Measurements from ENCODE around the gene CDCP1.
A peak's percentile ranks its signal among the peaks of the same experiment; 100 is the strongest.
"Not testable (repeated sequence)": the region's sequence is repeated elsewhere in the genome, so short reads cannot be mapped to it uniquely, and the experiment has no call there.

The CDCP1 gene

GRCh38 chr3:45170096-45170495, 23.9 kb upstream of the CDCP1 start:
- DNase-seq, result no peak

- no peak for DNase-seq
These were observed 23.1 kb upstream of the CDCP1 start for GRCh38 chr3:45169125-45169904.

GRCh38 chr3:45168451-45168850, 22.3 kb upstream of the CDCP1 start:
- DNase-seq, result no peak

- peak; percentile 1 for DNase-seq
These were observed 21.1 kb upstream of the CDCP1 start for GRCh38 chr3:45167011-45167911.

GRCh38 chr3:45166321-45166879, 20.2 kb upstream of the CDCP1 start:
- no peak for DNase-seq

GRCh38 chr3:45165497-45166283, 19.5 kb upstream of the CDCP1 start:
- DNase-seq, result no peak

- no peak for DNase-seq
These were observed 17.9 kb upstream of the CDCP1 start for GRCh38 chr3:45164056-45164455.

GRCh38 chr3:45163481-45163880, 17.3 kb upstream of the CDCP1 start:
- no peak for DNase-seq

GRCh38 chr3:45154641-45155147, 8.5 kb upstream of the CDCP1 start:
- DNase-seq, result no peak

GRCh38 chr3:45153658-45154437, 7.7 kb upstream of the CDCP1 start:
- DNase-seq, result no peak

- DNase-seq, result no peak
These were observed 6.1 kb upstream of the CDCP1 start for GRCh38 chr3:45152307-45152706.

- DNase-seq, result no peak
These were observed 4.9 kb upstream of the CDCP1 start for GRCh38 chr3:45151100-45151499.

GRCh38 chr3:45148921-45149320, 2.7 kb upstream of the CDCP1 start:
- no peak for DNase-seq

GRCh38 chr3:45145223-45145622, 955 bp downstream of the CDCP1 start:
- no peak for DNase-seq

- DNase-seq, result no peak
These were observed 2.2 kb downstream of the CDCP1 start for GRCh38 chr3:45143673-45144671.

- DNase-seq, result not testable (repeated sequence)
These were observed 5.4 kb downstream of the CDCP1 start for GRCh38 chr3:45140770-45141155.

- DNase-seq, result no peak
These were observed 5.9 kb downstream of the CDCP1 start for GRCh38 chr3:45140141-45140769.

- DNase-seq, result no peak
These were observed 6.6 kb downstream of the CDCP1 start for GRCh38 chr3:45139372-45140140.

- DNase-seq, result no peak
These were observed 8.5 kb downstream of the CDCP1 start for GRCh38 chr3:45137656-45138181.
